ENCODE data around the gene POMT1. TPM values are rescaled to one million over a fixed set of nuclear protein-coding genes. Genes with fewer than 3 reads are reported as not detected.
"Not testable (repeated sequence)": the region's sequence is repeated elsewhere in the genome, so short reads cannot be mapped to it uniquely, and the experiment has no call there.

POMT1 gene
- total RNA-seq, 1 donor from 2014 or later = 57.6 TPM

- H3K27ac Mint-ChIP-seq (ENCODE audit: unreplicated experiment) = peak overlapping the region; percentile 67
- no peak for DNase-seq (ENCODE audit: low spot score)
- H3K4me3 Mint-ChIP-seq (ENCODE audit: unreplicated experiment) = peak overlapping the region; percentile 56
- H3K4me1 Mint-ChIP-seq (ENCODE audit: unreplicated experiment) = peaks cover 12% of the 10 kb centered on the region
- H3K9me3 Mint-ChIP-seq (ENCODE audit: unreplicated experiment) = no peaks in the 10 kb centered on the region
- H3K27me3 Mint-ChIP-seq (ENCODE audit: unreplicated experiment) = peaks cover 13% of the 10 kb centered on the region
- no peak for TF ChIP-seq CTCF (IDR thresholded peaks at IDR 0.05; ENCODE audit: unreplicated experiment)
- H3K36me3 Mint-ChIP-seq (ENCODE audit: low read depth, unreplicated experiment) = peaks cover 57% of the 10 kb centered on the region
These were observed 33.4 kb upstream of the POMT1 start for GRCh38 chr9:131469356-131469755.

GRCh38 chr9:131469951-131470350 lies 32.8 kb upstream of the POMT1 start:
- TF ChIP-seq CTCF (IDR thresholded peaks at IDR 0.05; ENCODE audit: unreplicated experiment) = no peak
- Mint-ChIP-seq H3K4me3 (ENCODE audit: unreplicated experiment) (peak overlapping the region; percentile 56), H3K9me3 (ENCODE audit: unreplicated experiment) (no peaks in the 10 kb centered on the region), H3K27me3 (ENCODE audit: unreplicated experiment) (peaks cover 13% of the 10 kb centered on the region), H3K27ac (ENCODE audit: unreplicated experiment) (peak overlapping the region; percentile 91), H3K36me3 (ENCODE audit: low read depth, unreplicated experiment) (peaks cover 58% of the 10 kb centered on the region), H3K4me1 (ENCODE audit: unreplicated experiment) (peaks cover 8% of the 10 kb centered on the region)
- no peak for DNase-seq (ENCODE audit: low spot score)

GRCh38 chr9:131470581-131470991 lies 32.1 kb upstream of the POMT1 start:
- H3K36me3 Mint-ChIP-seq (ENCODE audit: low read depth, unreplicated experiment) = peaks cover 54% of the 10 kb centered on the region
- no peaks in the 10 kb centered on the region for H3K9me3 Mint-ChIP-seq (ENCODE audit: unreplicated experiment)
- DNase-seq (ENCODE audit: low spot score) = no peak
- no peak overlapping the region for H3K4me3 Mint-ChIP-seq (ENCODE audit: unreplicated experiment)
- peaks cover 13% of the 10 kb centered on the region for H3K27me3 Mint-ChIP-seq (ENCODE audit: unreplicated experiment)
- TF ChIP-seq CTCF (IDR thresholded peaks at IDR 0.05; ENCODE audit: unreplicated experiment) = no peak
- H3K4me1 Mint-ChIP-seq (ENCODE audit: unreplicated experiment) = peaks cover 5% of the 10 kb centered on the region
- no peak overlapping the region for H3K27ac Mint-ChIP-seq (ENCODE audit: unreplicated experiment)

- H3K27ac Mint-ChIP-seq (ENCODE audit: unreplicated experiment); DNase-seq (ENCODE audit: low spot score); H3K4me1 Mint-ChIP-seq (ENCODE audit: unreplicated experiment); H3K4me3 Mint-ChIP-seq (ENCODE audit: unreplicated experiment); H3K9me3 Mint-ChIP-seq (ENCODE audit: unreplicated experiment): not testable (repeated sequence)
- Mint-ChIP-seq H3K27me3 (ENCODE audit: unreplicated experiment) (peaks cover 17% of the 10 kb centered on the region), H3K36me3 (ENCODE audit: low read depth, unreplicated experiment) (peaks cover 54% of the 10 kb centered on the region)
These were observed 30.6 kb upstream of the POMT1 start for GRCh38 chr9:131472085-131472484.

GRCh38 chr9:131473198-131473885 lies 29.4 kb upstream of the POMT1 start:
- H3K27me3 Mint-ChIP-seq (ENCODE audit: unreplicated experiment) = peaks cover 15% of the 10 kb centered on the region
- H3K27ac Mint-ChIP-seq (ENCODE audit: unreplicated experiment) = peak overlapping the region; percentile 52
- H3K9me3 Mint-ChIP-seq (ENCODE audit: unreplicated experiment) = no peaks in the 10 kb centered on the region
- no peak for DNase-seq (ENCODE audit: low spot score)
- H3K4me3 Mint-ChIP-seq (ENCODE audit: unreplicated experiment) = peak overlapping the region; percentile 77
- H3K4me1 Mint-ChIP-seq (ENCODE audit: unreplicated experiment) = no peaks in the 10 kb centered on the region
- peaks cover 47% of the 10 kb centered on the region for H3K36me3 Mint-ChIP-seq (ENCODE audit: low read depth, unreplicated experiment)
- no peak for TF ChIP-seq CTCF (IDR thresholded peaks at IDR 0.05; ENCODE audit: unreplicated experiment)
